MM.1S (cell line): ENCODE results near the gene SPP1.
"Not testable (repeated sequence)": the region's sequence is repeated elsewhere in the genome, so short reads cannot be mapped to it uniquely, and the experiment has no call there.

Experiments
- DNase-seq: peaks from one replicate; pipeline ENCODE4 v3.0.0-alpha.2; 2015
- H2AFZ ChIP-seq: fragments of 300-600 bp; sonication (generic); 2 replicates; pipeline ENCODE4 v1.6.0; 2016; ENCODE audit warnings: antibody characterized with exemption, low read length
- H3F3A ChIP-seq: fragments of 300-600 bp; sonication (generic); 2 replicates; pipeline ENCODE4 v1.6.1; 2016; ENCODE audit warnings: mild to moderate bottlenecking, antibody characterized with exemption, low read length, moderate library complexity, mixed read lengths; ENCODE audit not compliant: insufficient read depth
- H3K27ac ChIP-seq: fragments of 300-600 bp; sonication (generic); 2 replicates; pipeline ENCODE4 v1.5.1; 2016; ENCODE audit warnings: mild to moderate bottlenecking, low read length
- H3K27me3 ChIP-seq: fragments of 300-600 bp; sonication (generic); replicated peaks from 2 replicates; pipeline ENCODE4 v1.6.0; 2016; ENCODE audit warnings: low read length; ENCODE audit not compliant: insufficient read depth
- H3K36me3 ChIP-seq: fragments of 300-600 bp; sonication (generic); replicated peaks from 2 replicates; pipeline ENCODE4 v1.6.1; 2016; ENCODE audit warnings: mild to moderate bottlenecking, low read length, mixed read lengths; ENCODE audit not compliant: insufficient read depth
- H3K4me1 ChIP-seq: fragments of 300-600 bp; sonication (generic); 2 replicates; pipeline ENCODE4 v1.6.1; 2016; ENCODE audit warnings: low read length, mixed read lengths
- H3K4me2 ChIP-seq: fragments of 300-600 bp; sonication (generic); 2 replicates; pipeline ENCODE4 v1.6.0; 2016; ENCODE audit warnings: low read depth, low read length
- H3K4me3 ChIP-seq: fragments of 300-600 bp; sonication (generic); 2 replicates; pipeline ENCODE4 v1.5.1; 2016; ENCODE audit warnings: low read length, mixed read lengths
- H3K79me2 ChIP-seq: fragments of 300-600 bp; sonication (generic); 2 replicates; pipeline ENCODE4 v1.6.1; 2016; ENCODE audit warnings: mixed run types, low read length, mixed read lengths
- H3K9ac ChIP-seq: fragments of 300-600 bp; sonication (generic); 2 replicates; pipeline ENCODE4 v1.6.1; 2016; ENCODE audit warnings: low read length, mixed read lengths
- H3K9me2 ChIP-seq: fragments of 300-600 bp; sonication (generic); replicated peaks from 2 replicates; pipeline ENCODE4 v1.6.1; 2016; ENCODE audit warnings: mild to moderate bottlenecking, low read length, mixed read lengths; ENCODE audit not compliant: insufficient read depth
- H3K9me3 ChIP-seq: fragments of 300-600 bp; sonication (generic); replicated peaks from 2 replicates; pipeline ENCODE4 v1.6.1; 2016; ENCODE audit warnings: mild to moderate bottlenecking, low read length, mixed read lengths; ENCODE audit not compliant: insufficient read depth
- H4K20me1 ChIP-seq: fragments of 300-600 bp; sonication (generic); 2 replicates; pipeline ENCODE4 v1.6.1; 2016; ENCODE audit warnings: mild to moderate bottlenecking, low read length, moderate library complexity, mixed read lengths; ENCODE audit not compliant: insufficient read depth
- EZH2 ChIP-seq: fragments of 300-600 bp; sonication (generic); optimal IDR thresholded peaks from 2 replicates; pipeline ENCODE3; 2017; ENCODE audit warnings: low read depth, mild to moderate bottlenecking, antibody characterized with exemption, low read length, mixed read lengths
- EZH2phosphoT487 ChIP-seq: fragments of 300-600 bp; sonication (generic); IDR thresholded peaks from 2 replicates; pipeline ENCODE4 v1.6.1; 2018; ENCODE audit warnings: antibody characterized with exemption, low read length
- TF ChIP-seq, protein P1 (sequence below): fragments of 300-600 bp; sonication (generic); IDR thresholded peaks from 2 replicates; pipeline ENCODE4 v1.5.1; 2016; ENCODE audit warnings: antibody characterized with exemption, low read length, mixed read lengths

SPP1 gene

DNA sequence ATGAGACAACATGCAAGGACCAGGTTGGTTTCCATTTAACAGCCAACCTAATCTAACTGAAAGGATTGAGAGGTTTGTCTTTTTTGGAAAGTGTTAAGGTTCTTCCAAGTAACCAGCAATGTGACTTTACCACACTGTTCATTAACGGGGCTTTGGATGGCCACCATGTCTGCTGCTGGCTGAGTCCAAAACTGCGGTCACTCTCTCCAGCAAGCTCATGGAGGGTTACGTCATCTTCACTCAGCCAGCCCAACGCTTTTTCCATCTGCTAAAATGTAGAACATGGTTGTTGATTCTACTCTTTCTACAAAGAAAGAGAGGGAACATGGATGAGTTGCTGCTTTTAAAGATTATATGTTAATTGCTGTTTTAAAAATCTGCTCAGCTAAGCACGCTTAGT is 43.0 kb downstream of the SPP1 start:
- Histone ChIP-seq H3K27me3 (no peaks in the 10 kb centered on the region), H3K27ac (no peak overlapping the region), H3K4me3 (no peak overlapping the region), H4K20me1 (no peaks in the 10 kb centered on the region), H2AFZ (no peak overlapping the region), H3K36me3 (no peaks in the 10 kb centered on the region), H3K9me2 (no peaks in the 10 kb centered on the region), H3K79me2 (peaks cover 15% of the 10 kb centered on the region), H3F3A (no peaks in the 10 kb centered on the region), H3K4me1 (no peaks in the 10 kb centered on the region), H3K9me3 (no peaks in the 10 kb centered on the region), H3K9ac (no peak overlapping the region), H3K4me2 (no peak overlapping the region)
- no peak for DNase-seq
- TF ChIP-seq EZH2phosphoT487 (no peak), EZH2 (no peak)
- TF ChIP-seq, protein P1, sequence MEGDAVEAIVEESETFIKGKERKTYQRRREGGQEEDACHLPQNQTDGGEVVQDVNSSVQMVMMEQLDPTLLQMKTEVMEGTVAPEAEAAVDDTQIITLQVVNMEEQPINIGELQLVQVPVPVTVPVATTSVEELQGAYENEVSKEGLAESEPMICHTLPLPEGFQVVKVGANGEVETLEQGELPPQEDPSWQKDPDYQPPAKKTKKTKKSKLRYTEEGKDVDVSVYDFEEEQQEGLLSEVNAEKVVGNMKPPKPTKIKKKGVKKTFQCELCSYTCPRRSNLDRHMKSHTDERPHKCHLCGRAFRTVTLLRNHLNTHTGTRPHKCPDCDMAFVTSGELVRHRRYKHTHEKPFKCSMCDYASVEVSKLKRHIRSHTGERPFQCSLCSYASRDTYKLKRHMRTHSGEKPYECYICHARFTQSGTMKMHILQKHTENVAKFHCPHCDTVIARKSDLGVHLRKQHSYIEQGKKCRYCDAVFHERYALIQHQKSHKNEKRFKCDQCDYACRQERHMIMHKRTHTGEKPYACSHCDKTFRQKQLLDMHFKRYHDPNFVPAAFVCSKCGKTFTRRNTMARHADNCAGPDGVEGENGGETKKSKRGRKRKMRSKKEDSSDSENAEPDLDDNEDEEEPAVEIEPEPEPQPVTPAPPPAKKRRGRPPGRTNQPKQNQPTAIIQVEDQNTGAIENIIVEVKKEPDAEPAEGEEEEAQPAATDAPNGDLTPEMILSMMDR, result no peak

DNA sequence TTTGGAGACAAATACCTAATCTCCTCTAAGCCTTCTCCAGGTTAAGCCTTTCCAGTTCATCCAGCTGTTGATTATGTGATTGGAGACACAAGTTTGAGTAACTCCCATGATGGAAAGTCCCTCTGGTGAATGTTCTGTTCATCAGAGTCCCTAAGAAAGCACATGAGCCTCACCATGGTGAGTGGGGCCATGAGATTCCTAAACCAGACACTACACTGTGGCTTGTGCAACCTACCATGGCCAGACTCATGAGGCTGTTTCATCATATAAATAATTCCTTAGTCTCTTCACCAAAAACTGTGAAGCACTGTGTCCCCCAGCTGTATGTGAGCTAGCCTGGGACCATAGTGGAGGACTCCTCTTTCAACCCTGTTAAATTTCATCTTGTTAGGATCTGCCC is 46.3 kb downstream of the SPP1 start:
- no peaks in the 10 kb centered on the region for H3K4me1 ChIP-seq
- H3K79me2 ChIP-seq, result 0 out of 2 replicates have a peak, but pooled peaks cover 4% of the 10 kb centered on the region
- no peak overlapping the region for H3K4me3 ChIP-seq
- DNase-seq, result no peak
- no peaks in the 10 kb centered on the region for H3F3A ChIP-seq
- H3K36me3 ChIP-seq, result no peaks in the 10 kb centered on the region
- H3K27ac ChIP-seq, result no peak overlapping the region
- no peaks in the 10 kb centered on the region for H3K9me2 ChIP-seq
- H3K9me3 ChIP-seq, result no peaks in the 10 kb centered on the region
- no peaks in the 10 kb centered on the region for H3K27me3 ChIP-seq
- H3K9ac ChIP-seq, result no peak overlapping the region
- TF ChIP-seq, protein P1, result no peak
- no peak for TF ChIP-seq EZH2phosphoT487
- no peak for TF ChIP-seq EZH2
- H3K4me2 ChIP-seq, result no peak overlapping the region
- H2AFZ ChIP-seq, result no peak overlapping the region
- H4K20me1 ChIP-seq, result no peaks in the 10 kb centered on the region

DNA sequence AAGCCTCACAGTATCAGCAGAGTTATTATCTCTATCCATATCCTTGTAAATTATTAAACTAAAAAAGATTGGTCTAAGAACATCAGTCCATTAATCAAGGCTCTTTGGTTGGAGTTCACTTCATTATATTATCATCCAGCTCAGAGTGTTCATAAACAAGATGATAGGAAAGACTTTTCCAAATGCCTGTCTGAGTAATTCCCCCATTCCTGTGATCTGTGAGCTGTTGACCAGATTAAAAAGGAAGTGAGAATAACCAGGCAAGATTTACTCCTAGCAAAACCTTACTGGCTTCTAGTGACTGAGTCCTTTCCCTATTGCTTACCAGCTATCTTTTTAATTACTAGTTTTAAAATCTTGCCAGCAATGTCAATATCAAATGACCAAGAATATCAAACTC is 46.8 kb downstream of the SPP1 start:
- H3K79me2 ChIP-seq, result 0 out of 2 replicates have a peak, but pooled peaks cover 4% of the 10 kb centered on the region
- no peak for DNase-seq

DNA sequence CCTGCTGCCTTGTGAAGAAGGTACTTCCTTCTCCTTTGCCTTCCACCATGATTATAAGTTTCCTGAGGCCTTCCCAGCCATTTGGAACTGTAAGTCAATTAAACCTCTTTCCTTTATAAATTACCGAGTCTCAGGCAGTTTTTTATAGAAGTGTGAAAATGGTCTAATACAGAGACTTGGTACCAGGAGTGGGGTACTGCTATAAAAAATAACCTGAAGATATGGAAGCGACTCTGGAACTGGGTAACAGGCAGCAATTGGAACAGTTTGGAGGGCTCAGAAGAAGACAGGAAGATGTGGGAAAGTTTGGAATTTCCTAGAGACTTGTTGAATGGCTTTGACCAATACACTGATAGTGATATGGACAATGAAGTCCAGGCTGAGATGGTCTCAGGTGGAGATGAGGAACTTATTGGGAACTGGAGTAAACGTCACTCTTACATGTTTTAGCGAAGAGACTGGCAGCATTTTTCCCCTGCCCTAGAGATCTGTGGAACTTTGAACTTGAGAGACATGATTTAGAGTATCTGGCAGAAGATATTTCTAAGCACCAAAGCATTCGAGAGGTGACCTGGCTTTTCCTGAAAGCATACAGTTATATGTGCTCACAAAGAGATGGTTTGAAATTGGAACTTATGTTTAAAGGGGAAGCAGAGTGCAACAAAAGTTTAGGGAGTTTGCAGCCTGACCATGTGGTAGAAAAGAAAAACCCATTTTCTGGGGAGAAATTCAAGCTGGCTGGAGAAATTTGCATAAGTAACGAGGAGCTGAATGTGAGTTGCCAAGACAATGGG is 50.6 kb downstream of the SPP1 start:
- not testable (repeated sequence) for H3K4me2 ChIP-seq, H3K9me2 ChIP-seq, H3K36me3 ChIP-seq, H3K79me2 ChIP-seq, H3K9ac ChIP-seq, DNase-seq, H3K27me3 ChIP-seq, H4K20me1 ChIP-seq, H3K27ac ChIP-seq, H3K4me3 ChIP-seq, H3K9me3 ChIP-seq, H2AFZ ChIP-seq
- Histone ChIP-seq H3F3A (peaks cover 19% of the 10 kb centered on the region), H3K4me1 (peaks cover 36% of the 10 kb centered on the region)

More for the DNA sequence above, 46.8 kb downstream of the SPP1 start:
- Histone ChIP-seq H3K27ac (no peak overlapping the region), H2AFZ (no peak overlapping the region), H3K27me3 (no peaks in the 10 kb centered on the region), H3K4me2 (no peak overlapping the region), H3K9me3 (no peaks in the 10 kb centered on the region), H3K36me3 (no peaks in the 10 kb centered on the region), H3K4me1 (peaks cover 4% of the 10 kb centered on the region), H3K9me2 (no peaks in the 10 kb centered on the region), H3F3A (peaks cover 3% of the 10 kb centered on the region; the same call in 1 of the 2 replicates), H4K20me1 (no peaks in the 10 kb centered on the region), H3K4me3 (no peak overlapping the region), H3K9ac (no peak overlapping the region)
- TF ChIP-seq EZH2phosphoT487, result no peak
- no peak for TF ChIP-seq EZH2
- TF ChIP-seq, protein P1, result no peak
